ENCODE measurements around the gene ARID1B.

Gene ARID1B

DNA sequence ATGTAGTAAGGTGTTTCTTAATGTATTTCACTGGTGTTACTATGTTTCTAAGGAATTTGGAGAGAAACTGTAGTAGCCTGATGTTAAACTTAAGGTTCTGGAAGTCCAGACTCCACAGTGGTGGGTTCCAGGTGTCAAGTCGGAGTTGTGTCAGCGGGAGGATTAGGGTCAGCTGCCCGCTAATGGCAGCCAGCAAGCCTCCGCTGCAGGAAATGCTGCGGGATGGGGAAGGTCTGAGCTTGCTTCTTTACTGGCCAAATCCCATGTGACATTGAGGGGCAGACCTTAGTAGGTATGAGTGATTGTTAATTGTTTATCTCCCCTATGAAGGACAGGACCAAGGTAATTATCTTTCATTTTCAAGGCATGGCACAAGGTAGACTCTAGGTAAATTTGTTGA is 3.7 kb upstream of the ARID1B start:
- DNase-seq = no peak
- in situ Hi-C loops (cut with MboI; ENCODE audit: low pct_unique_long_range_greater_than_20kb, low sequenced_read_pairs) = no loop called here

DNA sequence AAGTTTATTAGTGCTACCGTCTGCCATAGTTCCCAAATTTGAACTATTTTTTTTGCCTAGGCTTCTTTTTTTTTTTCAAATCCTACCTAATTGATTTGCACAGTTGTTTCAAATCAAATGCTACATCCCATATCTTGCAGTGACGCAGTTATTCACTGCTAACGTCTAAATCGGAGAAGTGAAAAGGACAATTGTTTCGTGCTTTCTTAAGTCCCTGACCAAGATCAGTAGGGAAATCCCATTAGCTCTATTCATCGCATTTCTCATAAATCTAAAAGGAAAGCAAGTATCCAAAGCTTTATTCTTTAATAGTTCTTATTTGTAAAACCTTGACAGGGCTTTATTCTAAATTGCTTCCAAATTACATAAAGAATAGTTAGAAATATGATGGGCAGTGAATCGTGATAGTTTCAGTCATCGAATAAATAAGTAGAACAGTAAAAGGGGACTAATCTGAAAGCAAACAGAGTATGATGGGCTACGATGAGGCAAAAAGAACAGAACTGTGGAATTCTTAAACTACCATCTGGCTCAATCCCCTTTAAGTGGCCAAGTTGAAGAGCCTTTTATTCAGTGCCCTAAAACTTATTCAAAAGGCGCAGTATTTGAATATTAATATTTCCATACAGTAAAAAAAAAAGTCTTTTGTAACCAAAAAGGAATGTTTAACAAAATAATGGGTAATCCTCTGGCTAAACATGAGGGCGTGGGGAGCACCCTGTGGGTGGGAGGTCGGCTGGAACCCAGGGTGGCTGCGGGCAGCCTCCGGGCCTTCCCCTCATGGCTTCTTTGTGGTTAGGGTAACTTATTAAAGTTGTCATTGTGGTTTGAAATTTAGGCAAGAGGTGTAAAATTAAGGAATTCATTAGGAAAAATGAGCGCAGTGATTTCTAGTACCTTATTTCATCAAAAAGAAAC is 3.0 kb upstream of the ARID1B start:
- no peak for DNase-seq
- in situ Hi-C loops (cut with MboI; ENCODE audit: low pct_unique_long_range_greater_than_20kb, low sequenced_read_pairs) = no loop called here

DNA sequence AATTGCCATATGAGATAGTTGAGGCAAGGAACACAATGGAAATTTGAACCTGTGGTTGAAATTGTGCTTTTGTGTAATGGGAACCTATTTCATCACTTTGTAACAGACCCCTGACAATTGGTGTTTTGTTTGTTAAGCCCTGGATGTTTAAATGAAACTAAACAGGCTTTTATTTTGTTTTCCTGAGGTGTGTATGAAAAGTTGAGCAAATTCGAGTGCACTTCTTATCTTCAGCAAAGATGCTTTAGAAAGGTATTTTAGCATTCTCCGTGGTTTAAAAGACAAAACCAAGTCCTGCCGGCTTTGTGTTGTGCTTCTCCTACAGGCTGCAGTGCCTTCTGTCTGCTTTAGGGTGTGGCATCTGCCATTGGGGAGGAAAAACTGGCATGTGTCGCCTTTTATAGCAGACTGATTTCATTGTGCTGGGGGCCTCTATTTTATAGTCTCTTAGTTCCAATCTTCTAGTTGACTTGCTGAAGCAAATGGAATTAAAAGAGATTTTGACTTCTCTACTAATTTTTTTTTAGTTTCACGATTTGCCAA is 2.2 kb upstream of the ARID1B start:
- DNase-seq = peak; percentile 9
- in situ Hi-C loops (cut with MboI; ENCODE audit: low pct_unique_long_range_greater_than_20kb, low sequenced_read_pairs) = no loop called here

DNA sequence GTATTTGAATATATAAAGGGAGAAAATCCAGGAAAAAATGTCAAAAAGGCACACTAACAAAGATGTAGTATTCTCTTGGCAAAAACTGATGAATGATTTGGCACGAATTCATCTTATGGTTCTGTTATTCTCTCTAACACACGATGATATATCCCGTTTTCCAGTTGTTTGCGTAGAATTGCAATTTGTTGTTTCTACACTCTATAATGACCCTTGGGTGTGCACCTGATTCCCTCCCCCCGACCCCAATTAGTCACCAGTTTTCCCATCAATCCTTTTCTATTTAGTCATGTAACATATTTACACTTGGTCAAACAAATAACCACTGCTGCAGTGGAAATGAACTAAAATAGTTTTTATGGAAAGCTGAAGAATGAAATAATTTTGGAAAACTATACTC is 1.5 kb upstream of the ARID1B start:
- no peak for DNase-seq
- in situ Hi-C loops (cut with MboI; ENCODE audit: low pct_unique_long_range_greater_than_20kb, low sequenced_read_pairs) = no loop called here

DNA sequence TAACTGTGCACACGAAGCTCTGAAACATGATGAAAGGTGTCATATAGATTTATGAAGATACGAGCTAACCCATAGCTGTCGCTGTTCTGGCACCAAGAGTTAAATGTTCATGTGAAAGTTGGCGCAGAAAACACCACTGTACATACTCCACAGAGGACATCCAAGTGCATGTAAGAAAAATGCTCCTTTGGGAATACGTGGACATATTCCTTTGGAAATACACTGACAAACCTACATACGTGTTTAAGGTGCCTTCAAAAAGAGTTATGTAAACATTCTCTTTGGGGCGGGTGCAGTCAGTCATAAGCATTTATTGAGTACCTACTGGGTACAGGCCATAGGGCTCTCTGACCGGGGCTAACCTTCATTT is 723 bp upstream of the ARID1B start:
- in situ Hi-C loops (cut with MboI; ENCODE audit: low pct_unique_long_range_greater_than_20kb, low sequenced_read_pairs) = no loop called here
- DNase-seq = peak; percentile 61

DNA sequence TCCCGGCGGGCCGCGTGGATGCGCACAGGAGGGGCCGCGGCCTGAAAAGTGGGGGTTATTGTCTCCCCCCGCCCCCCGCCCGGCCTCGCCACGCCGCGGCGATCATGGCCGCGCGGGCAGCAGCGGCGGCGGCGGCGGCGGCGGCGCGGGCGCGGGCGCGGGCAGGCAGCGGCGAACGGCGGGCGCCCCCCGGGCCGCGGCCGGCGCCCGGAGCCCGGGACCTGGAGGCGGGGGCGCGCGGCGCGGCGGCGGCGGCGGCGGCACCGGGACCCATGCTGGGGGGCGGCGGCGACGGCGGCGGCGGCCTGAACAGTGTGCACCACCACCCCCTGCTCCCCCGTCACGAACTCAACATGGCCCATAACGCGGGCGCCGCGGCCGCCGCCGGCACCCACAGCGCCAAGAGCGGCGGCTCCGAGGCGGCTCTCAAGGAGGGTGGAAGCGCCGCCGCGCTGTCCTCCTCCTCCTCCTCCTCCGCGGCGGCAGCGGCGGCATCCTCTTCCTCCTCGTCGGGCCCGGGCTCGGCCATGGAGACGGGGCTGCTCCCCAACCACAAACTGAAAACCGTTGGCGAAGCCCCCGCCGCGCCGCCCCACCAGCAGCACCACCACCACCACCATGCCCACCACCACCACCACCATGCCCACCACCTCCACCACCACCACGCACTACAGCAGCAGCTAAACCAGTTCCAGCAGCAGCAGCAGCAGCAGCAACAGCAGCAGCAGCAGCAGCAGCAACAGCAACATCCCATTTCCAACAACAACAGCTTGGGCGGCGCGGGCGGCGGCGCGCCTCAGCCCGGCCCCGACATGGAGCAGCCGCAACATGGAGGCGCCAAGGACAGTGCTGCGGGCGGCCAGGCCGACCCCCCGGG is 637 bp downstream of the ARID1B start:
- in situ Hi-C loops (cut with MboI; ENCODE audit: low pct_unique_long_range_greater_than_20kb, low sequenced_read_pairs) = no loop called here

DNA sequence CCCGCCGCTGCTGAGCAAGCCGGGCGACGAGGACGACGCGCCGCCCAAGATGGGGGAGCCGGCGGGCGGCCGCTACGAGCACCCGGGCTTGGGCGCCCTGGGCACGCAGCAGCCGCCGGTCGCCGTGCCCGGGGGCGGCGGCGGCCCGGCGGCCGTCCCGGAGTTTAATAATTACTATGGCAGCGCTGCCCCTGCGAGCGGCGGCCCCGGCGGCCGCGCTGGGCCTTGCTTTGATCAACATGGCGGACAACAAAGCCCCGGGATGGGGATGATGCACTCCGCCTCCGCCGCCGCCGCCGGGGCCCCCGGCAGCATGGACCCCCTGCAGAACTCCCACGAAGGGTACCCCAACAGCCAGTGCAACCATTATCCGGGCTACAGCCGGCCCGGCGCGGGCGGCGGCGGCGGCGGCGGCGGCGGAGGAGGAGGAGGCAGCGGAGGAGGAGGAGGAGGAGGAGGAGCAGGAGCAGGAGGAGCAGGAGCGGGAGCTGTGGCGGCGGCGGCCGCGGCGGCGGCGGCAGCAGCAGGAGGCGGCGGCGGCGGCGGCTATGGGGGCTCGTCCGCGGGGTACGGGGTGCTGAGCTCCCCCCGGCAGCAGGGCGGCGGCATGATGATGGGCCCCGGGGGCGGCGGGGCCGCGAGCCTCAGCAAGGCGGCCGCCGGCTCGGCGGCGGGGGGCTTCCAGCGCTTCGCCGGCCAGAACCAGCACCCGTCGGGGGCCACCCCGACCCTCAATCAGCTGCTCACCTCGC is 1.5 kb downstream of the ARID1B start:
- DNase-seq = peak; percentile 59
- in situ Hi-C loops (cut with MboI; ENCODE audit: low pct_unique_long_range_greater_than_20kb, low sequenced_read_pairs) = no loop called here

More for the DNA sequence above, 637 bp downstream of the ARID1B start:
- DNase-seq = peak; percentile 68

DNA sequence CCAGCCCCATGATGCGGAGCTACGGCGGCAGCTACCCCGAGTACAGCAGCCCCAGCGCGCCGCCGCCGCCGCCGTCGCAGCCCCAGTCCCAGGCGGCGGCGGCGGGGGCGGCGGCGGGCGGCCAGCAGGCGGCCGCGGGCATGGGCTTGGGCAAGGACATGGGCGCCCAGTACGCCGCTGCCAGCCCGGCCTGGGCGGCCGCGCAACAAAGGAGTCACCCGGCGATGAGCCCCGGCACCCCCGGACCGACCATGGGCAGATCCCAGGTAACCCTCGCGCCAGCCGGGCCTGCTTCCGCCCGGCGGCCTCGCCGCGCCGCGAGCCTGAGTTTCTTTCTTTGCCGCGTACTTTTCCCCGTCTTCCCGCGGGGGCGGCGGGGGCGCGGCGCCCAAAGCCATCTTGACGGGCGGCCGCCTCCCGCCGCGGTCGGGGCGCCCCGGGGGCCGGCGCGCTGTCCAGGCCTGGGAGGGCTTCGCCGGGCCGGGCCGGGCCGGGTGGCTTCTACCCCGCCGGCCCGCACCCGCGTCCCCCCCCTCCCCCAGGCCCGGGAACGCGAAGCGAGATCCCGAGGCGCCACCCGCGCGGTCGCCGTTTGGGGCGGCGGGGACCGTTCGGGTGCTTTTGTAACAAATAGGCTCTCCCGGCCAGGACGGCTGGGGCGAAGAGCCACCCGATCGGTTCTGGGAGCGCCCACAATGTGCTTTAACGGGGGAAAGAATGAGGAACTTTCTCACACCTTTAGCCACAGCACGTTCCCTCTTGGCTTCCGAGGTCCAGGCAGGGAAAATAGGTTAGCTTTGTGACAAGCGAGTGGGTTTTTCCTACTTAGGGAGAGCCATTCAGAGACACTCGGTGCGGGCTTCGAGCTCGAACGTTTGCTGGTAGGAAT is 2.3 kb downstream of the ARID1B start:
- peak; percentile 63 for DNase-seq
- in situ Hi-C loops (cut with MboI; ENCODE audit: low pct_unique_long_range_greater_than_20kb, low sequenced_read_pairs) = no loop called here

DNA sequence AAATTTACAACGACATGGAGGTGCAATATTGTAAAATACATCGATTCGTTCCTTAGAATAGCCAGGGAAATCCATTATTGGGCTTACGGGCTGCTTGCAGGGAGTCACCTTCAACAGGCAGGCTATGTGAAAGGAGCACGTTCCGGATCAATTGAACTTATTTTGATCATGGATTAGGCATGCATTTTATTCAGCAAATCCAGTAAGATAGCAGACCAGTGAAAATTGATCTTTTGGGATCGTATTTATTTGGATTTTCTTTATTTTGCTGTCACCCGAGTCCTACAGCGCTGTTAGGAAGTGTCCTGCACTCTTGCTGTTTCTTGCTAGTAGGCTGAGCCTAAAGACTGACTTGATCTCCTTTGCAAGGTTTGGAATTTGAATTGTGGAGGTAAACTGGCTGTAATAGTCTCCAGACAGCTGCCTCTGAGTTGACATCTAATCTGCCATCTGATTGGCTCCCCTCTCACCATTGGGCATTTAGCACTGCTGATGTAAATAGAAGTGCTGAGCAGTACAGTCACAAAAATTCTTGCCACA is 3.0 kb downstream of the ARID1B start:
- in situ Hi-C loops (cut with MboI; ENCODE audit: low pct_unique_long_range_greater_than_20kb, low sequenced_read_pairs) = no loop called here
- peak; percentile 73 for DNase-seq

DNA sequence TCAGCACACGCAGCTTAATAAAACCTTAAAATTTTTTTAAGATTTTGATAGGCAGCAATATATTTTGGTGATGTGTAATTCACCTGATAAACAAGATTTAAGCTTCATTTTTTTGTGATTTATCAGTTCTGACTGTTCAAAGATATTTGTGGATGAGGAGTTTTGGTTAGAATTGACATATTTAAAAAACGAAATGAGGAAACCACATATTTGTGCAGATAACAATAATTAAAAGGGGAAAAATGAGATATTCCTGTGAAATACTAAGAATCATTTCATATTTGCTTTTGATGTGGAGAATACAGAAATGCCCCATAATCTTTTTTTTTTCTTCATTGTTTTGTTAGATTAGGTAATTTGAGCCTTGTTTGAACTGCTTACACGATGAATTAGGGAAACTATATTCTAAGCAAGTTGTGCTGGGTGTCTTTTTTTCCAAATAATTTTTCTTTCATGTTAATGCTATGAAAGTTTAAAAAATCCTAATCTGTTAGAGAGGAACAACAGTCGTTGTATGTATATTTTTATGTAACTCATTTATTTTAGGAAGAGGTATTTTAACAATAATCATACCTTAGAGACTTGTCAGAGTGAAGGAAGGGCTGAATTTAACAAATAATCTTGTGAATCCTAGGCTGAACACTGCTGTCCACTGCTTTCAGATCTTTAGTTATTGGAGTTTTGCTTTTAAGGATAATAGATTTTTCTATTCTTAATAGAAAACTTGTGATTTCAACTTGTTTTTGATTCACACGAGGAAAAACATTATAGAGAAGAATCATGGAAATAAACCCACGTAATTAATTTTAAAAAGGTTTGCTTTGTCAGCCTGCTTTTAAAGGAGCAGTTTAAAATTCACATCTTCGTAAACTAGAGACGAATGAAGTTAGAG is 4.0 kb downstream of the ARID1B start:
- in situ Hi-C loops (cut with MboI; ENCODE audit: low pct_unique_long_range_greater_than_20kb, low sequenced_read_pairs) = no loop called here
- DNase-seq = peak; percentile 11

DNA sequence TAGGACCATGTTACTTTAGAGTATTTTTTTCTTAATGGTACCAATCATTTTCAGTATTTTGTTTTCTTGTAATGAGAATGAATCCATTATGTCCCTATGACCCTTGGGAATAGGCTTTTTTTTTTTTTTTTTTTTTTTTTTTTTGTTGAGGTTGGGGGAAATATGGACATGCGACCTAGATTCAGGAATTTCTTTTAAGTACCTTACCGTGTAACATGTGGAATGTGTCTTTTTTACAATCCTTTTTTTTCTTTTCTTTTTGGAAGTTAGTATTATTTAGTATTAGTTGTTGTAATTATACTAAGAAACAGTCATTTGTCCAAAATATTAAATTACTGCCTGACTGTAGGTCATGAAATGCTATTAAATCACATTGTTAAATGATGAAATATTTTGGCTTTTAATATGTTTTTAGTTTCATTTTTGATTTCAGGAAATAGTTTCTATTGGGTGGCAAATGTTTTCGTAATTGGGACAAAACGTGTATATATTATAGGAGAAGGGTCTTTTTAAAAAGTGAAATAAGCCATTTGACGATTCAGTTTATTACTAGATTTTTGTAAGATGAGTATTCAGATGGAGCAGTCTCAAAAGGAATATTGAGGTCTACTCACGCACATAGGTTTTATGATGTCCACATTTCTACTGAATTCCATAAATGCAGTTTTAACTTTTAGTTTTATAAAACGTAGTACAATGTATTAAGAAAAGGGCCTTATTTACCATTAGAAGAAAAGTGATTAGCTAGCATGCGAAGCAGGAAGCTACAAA is 4.9 kb downstream of the ARID1B start:
- peak; percentile 16 for DNase-seq
- in situ Hi-C loops (cut with MboI; ENCODE audit: low pct_unique_long_range_greater_than_20kb, low sequenced_read_pairs) = no loop called here

DNA sequence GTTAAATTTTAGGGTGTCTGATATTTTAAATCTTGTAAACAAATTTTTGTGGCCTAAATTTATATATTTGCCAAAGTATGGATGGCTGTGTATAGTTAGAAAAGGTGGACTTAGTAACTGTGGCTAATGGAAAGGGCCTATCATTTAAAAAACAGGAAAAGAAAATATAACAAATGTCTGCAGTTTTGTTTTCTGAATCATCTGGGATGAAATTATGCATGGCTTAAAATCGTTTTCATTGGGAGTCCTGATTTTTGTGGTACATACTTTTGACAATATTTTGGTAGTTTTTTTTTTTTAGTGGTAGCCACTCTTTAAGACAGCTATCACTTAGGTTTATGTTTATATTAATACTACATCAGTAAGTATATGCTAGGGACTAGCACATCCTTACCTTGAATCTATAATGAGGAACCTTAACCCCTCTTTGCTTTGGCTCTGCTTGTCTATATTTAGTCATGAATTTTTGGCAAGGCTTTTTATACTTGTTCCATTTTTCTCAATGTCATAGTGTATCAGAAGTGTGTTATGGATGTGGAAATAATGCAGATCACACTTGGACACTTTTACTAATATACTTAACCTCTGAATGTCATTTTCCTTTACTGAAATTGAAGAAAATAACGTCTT is 5.6 kb downstream of the ARID1B start:
- in situ Hi-C loops (cut with MboI; ENCODE audit: low pct_unique_long_range_greater_than_20kb, low sequenced_read_pairs) = no loop called here
- no peak for DNase-seq

DNA sequence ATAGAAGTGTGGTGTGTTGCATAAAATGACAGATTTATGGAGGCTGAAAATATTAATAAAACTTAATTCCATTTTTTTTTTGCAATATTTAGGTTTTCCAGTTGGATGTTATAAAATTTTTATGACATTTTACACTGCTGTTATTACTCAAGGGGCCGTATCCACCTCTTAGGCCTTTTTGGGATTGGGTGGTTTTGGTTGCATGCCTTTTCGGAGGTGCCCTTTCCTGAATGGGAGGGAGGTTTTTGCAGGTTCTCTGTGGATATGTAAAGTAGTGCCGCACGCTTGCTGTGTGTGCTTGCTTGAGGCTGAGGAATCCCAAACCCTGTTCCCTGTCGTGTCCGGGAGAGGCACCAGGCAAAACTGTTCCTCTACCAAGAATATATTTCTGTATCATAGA is 6.8 kb downstream of the ARID1B start:
- in situ Hi-C loops (cut with MboI; ENCODE audit: low pct_unique_long_range_greater_than_20kb, low sequenced_read_pairs) = no loop called here
- DNase-seq = no peak

DNA sequence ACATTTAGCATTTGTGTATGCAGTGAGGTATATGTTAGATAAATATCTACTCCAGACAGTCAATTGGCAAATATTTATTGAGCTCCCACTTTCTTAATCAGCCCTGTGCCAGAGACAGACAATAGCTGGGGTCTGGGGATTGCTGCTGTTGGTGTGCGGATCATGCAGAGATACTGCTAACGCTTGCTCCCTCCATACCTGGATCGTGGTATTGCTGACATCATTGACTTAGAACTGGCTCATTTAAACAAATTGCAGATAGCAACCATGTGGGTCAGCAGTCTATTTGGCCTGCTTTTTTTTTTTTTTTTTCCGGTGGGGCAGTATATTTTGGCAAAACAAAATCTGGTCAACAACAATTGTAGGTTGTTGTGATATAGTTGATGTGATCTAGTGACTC is 9.5 kb downstream of the ARID1B start:
- in situ Hi-C loops (cut with MboI; ENCODE audit: low pct_unique_long_range_greater_than_20kb, low sequenced_read_pairs) = no loop called here
- no peak for DNase-seq

DNA sequence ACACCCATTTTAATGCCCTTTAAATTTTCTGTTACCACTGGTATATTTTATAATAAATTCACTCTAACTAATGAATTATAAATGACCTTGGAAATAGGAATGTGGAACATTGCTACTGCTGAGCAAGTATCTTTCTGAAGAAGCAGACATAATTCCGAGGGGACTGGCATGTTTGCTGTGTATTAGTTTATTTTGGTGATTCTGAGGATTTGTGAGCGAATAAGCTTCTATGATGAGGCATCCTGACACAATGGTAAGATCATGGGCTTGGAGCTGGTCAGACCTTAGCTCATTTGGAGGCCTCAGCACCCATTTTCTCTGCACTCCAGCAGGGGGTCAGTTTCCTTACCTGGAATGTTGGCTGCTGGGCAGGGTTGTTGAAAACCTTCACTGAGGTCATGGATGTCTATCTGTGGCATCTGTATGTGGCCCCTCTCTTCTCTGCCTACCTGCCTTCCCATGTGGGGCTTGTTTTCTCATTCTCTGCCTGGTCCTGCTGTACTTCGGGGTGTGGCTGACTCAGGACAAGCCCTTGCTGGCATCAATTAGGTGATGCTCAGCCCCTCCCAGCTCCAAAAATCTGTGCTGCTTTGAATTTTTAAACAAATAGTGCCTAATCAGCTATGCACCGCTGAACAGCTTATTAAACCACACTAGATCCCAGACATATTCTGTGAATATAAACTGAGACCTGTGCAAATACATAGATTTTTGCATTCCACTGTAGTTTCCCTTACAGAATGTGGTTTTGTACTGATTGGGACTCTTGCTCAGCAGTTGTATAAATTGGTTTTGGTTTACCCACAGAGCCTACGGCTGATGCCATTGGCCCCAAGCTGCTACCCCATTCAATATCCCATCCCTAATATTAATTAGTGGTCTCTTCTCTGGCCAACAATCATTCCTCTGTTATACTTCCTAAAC is 10.7 kb downstream of the ARID1B start:
- no peak for DNase-seq
- in situ Hi-C loops (cut with MboI; ENCODE audit: low pct_unique_long_range_greater_than_20kb, low sequenced_read_pairs) = no loop called here
